Neuronal stem cell (in vitro differentiated cells): ENCODE measurements around the gene NHEJ1.

ENCODE experiments used
- DNase-seq: peaks from one replicate; pipeline ENCODE4 v3.0.0-alpha.2; 2013; ENCODE audit warnings: low spot score
- H2AFZ ChIP-seq: one replicate; pipeline ENCODE4 v1.6.1; 2013; ENCODE audit warnings: mild to moderate bottlenecking, low read length, inconsistent platforms
- H2AK5ac ChIP-seq: 2 replicates; pipeline ENCODE4 v1.6.1; 2013; ENCODE audit warnings: low read depth, mild to moderate bottlenecking, inconsistent platforms, low read length, moderate library complexity, mixed read lengths
- H2BK120ac ChIP-seq: 2 replicates; pipeline ENCODE4 v1.6.1; 2013; ENCODE audit warnings: low read depth, mild to moderate bottlenecking, inconsistent platforms, low read length, moderate library complexity, mixed read lengths
- H2BK12ac ChIP-seq: one replicate; pipeline ENCODE4 v1.6.1; 2013; ENCODE audit warnings: low read length, inconsistent platforms
- H2BK15ac ChIP-seq: 2 replicates; pipeline ENCODE4 v1.6.1; 2013; ENCODE audit warnings: mild to moderate bottlenecking, low read length, inconsistent platforms, mixed read lengths
- H2BK5ac ChIP-seq: one replicate; pipeline ENCODE4 v1.6.1; 2013; ENCODE audit warnings: inconsistent platforms, mild to moderate bottlenecking, low read length, moderate library complexity
- H3K14ac ChIP-seq: one replicate; pipeline ENCODE4 v1.6.1; 2013; ENCODE audit warnings: low read length, inconsistent platforms
- H3K18ac ChIP-seq: 2 replicates; pipeline ENCODE4 v1.6.1; 2013; ENCODE audit warnings: low read length, inconsistent platforms
- H3K23ac ChIP-seq: 2 replicates; pipeline ENCODE4 v1.6.1; 2013; ENCODE audit warnings: low read depth, mild to moderate bottlenecking, mixed read lengths, low read length, inconsistent platforms; ENCODE audit not compliant: poor library complexity
- H3K27ac ChIP-seq: replicated peaks from 3 replicates; pipeline ENCODE4 v1.5.1; 2013; ENCODE audit warnings: low read length, inconsistent platforms
- H3K27me3 ChIP-seq, 3 experiments: 2 replicates each; pipeline ENCODE4 v1.6.1; 2013; ENCODE audit warnings: low read length in 3 of 3, mild to moderate bottlenecking in 2 of 3, inconsistent platforms in 1 of 3, low read depth in 1 of 3, mixed read lengths in 1 of 3, moderate library complexity in 1 of 3; ENCODE audit not compliant: control insufficient read depth in 3 of 3, insufficient read depth in 3 of 3
- H3K36me3 ChIP-seq, 2 donors: replicated peaks in 1 of 2; 2 replicates each; pipeline ENCODE4 v1.6.1; 2013; ENCODE audit warnings: low read length in 2 of 2; ENCODE audit not compliant: control insufficient read depth in 2 of 2, insufficient read depth in 2 of 2
- H3K4ac ChIP-seq: 2 replicates; pipeline ENCODE4 v1.6.1; 2013; ENCODE audit warnings: inconsistent platforms, mild to moderate bottlenecking, low read length, moderate library complexity
- H3K4me1 ChIP-seq, 2 donors: 1 replicate in 1 of 2; 2 replicates in 1 of 2; pipeline ENCODE4 v1.6.1; 2013; ENCODE audit warnings: low read length in 2 of 2, low read depth in 1 of 2; ENCODE audit not compliant: control insufficient read depth in 2 of 2, insufficient read depth in 1 of 2
- H3K4me2 ChIP-seq: one replicate; pipeline ENCODE4 v1.6.1; 2013; ENCODE audit warnings: mild to moderate bottlenecking, low read length, inconsistent platforms; ENCODE audit not compliant: insufficient read depth, poor library complexity, severe bottlenecking
- H3K4me3 ChIP-seq, 2 donors: 2 replicates each; pipeline ENCODE4 v1.5.1; 2013; ENCODE audit warnings: low read length in 2 of 2, mild to moderate bottlenecking in 2 of 2, inconsistent platforms in 1 of 2, moderate library complexity in 1 of 2
- H3K79me1 ChIP-seq: one replicate; pipeline ENCODE4 v1.6.1; 2013; ENCODE audit warnings: low read depth, mild to moderate bottlenecking, inconsistent platforms, low read length, moderate library complexity
- H3K9ac ChIP-seq: one replicate; pipeline ENCODE4 v1.6.1; 2013; ENCODE audit warnings: mild to moderate bottlenecking, low read depth, low read length, inconsistent platforms; ENCODE audit not compliant: poor library complexity
- H3K9me3 ChIP-seq, 2 donors: replicated peaks in 1 of 2; 2 replicates each; pipeline versions ENCODE3 to v1.6.1; 2013; ENCODE audit warnings: low read length in 2 of 2, mild to moderate bottlenecking in 2 of 2, inconsistent platforms in 1 of 2, low read depth in 1 of 2, mixed read lengths in 1 of 2, moderate library complexity in 1 of 2; ENCODE audit not compliant: control insufficient read depth in 2 of 2, insufficient read depth in 1 of 2
- H4K8ac ChIP-seq: one replicate; pipeline ENCODE4 v1.6.1; 2013; ENCODE audit warnings: low read depth, mild to moderate bottlenecking, inconsistent platforms, low read length, moderate library complexity
- H4K91ac ChIP-seq: one replicate; pipeline ENCODE4 v1.6.1; 2013; ENCODE audit warnings: low read length, low read depth, mild to moderate bottlenecking, inconsistent platforms; ENCODE audit not compliant: poor library complexity
- WGBS, 2 donors: extraction: QIAGEN DNeasy Blood & Tissue Kit; methylation state at CpG; one replicate each; pipeline ENCODE4 v1.1.7; 2013; ENCODE audit warnings: missing lambda C conversion rate in 2 of 2, mixed read lengths in 1 of 2; ENCODE audit not compliant: insufficient read length in 2 of 2, insufficient replicate concordance in 1 of 2; ENCODE audit errors: extremely low coverage in 2 of 2; 5-methylcytosine and 5-hydroxymethylcytosine counted together

NHEJ1 gene

GRCh38 chr2:219122202-219122980 is 38.2 kb downstream of the NHEJ1 start:
- no peak overlapping the region for H4K8ac ChIP-seq
- H4K91ac ChIP-seq = no peak overlapping the region
- no peak overlapping the region for H2BK5ac ChIP-seq
- no peak overlapping the region for H2BK12ac ChIP-seq
- H3K4me1 ChIP-seq = peaks cover 5 to 14% of the 10 kb centered on the region in 2 donors
- H3K9me3 ChIP-seq = peaks cover 0 to 2% of the 10 kb centered on the region in 2 donors
- H3K14ac ChIP-seq = no peak overlapping the region
- no peak overlapping the region for H3K4me2 ChIP-seq
- no peaks in the 10 kb centered on the region for H3K36me3 ChIP-seq
- no peak overlapping the region for H3K9ac ChIP-seq
- H2BK120ac ChIP-seq = no peak overlapping the region
- H2AFZ ChIP-seq = peak overlapping the region; percentile 50
- no peak overlapping the region for H3K4ac ChIP-seq
- H3K4me3 ChIP-seq = no peak overlapping the region
- H3K18ac ChIP-seq = no peak overlapping the region
- no peak overlapping the region for H2BK15ac ChIP-seq
- no peak overlapping the region for H3K27ac ChIP-seq
- no CpG with 5 or more reads among the region's 5 CpGs for WGBS, 2 donors
- H2AK5ac ChIP-seq = no peak overlapping the region
- H3K27me3 ChIP-seq = no peaks in the 10 kb centered on the region
- no peak overlapping the region for H3K23ac ChIP-seq
- no peak for DNase-seq
- no peaks in the 10 kb centered on the region for H3K79me1 ChIP-seq

DNA sequence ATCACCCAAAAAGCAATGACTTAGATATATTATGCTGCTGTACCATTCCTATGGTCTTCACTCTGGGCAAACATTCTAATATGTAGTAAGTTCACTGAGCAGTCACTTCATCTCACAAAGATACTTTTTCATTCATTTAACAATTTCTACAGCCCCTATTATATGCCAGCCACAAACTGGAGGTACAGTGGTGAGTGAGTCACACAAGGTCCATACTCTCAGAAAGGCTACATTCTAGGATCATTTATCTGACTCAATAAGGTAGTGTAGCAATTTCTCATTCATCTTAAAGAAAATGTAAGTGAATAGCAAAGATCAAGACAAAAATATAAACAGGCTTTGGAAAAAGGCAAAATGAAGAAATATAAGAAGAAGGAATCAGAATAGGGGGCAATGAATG is 40.5 kb downstream of the NHEJ1 start:
- Histone ChIP-seq H3K4me3 (no peak overlapping the region), H2BK12ac (no peak overlapping the region), H3K9me3 (peaks cover 0 to 2% of the 10 kb centered on the region in 2 donors), H3K36me3 (no peaks in the 10 kb centered on the region), H3K4me1 (peaks cover 5 to 16% of the 10 kb centered on the region in 2 donors), H3K4me2 (no peak overlapping the region), H4K8ac (no peak overlapping the region), H3K23ac (no peak overlapping the region), H3K14ac (no peak overlapping the region), H3K9ac (no peak overlapping the region), H3K27ac (no peak overlapping the region), H2BK15ac (no peak overlapping the region), H3K79me1 (no peaks in the 10 kb centered on the region), H2AFZ (no peak overlapping the region), H3K18ac (no peak overlapping the region), H4K91ac (no peak overlapping the region), H2BK120ac (no peak overlapping the region), H3K27me3 (no peaks in the 10 kb centered on the region), H2BK5ac (no peak overlapping the region), H2AK5ac (no peak overlapping the region), H3K4ac (no peak overlapping the region)
- DNase-seq = no peak

DNA sequence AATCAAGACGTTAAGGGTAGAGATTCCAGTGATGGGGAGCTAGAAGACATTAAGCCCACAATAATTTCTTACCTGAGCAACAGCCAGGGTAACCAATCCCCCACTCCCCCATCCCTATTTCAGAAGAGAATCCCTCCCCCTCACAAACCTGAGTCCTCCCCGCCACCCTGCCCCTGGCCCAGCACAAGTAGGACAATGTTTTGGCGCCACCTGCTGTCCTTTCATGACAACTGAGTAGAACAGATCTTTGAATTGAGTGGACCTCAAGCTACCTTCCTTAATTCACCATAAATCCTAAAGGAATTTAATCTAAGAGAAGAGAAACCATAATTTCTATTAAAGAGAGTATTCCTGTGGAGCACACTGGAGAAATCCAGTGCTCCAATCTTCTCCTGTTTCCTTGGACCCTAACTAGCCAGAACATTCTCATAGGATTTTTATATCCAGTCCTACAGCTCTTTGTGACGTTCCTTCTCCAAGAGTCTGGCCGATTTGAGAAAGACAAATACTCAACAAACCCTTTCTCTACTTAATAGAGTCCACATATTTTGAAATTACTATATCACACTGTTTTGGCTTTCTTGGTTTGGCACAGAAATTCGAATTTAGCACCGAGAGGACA is 41.1 kb downstream of the NHEJ1 start:
- Histone ChIP-seq H3K4me3 (no peak overlapping the region), H2BK120ac (no peak overlapping the region), H2BK12ac (no peak overlapping the region), H3K9me3 (peaks cover 0 to 2% of the 10 kb centered on the region in 2 donors), H2BK15ac (no peak overlapping the region), H4K91ac (no peak overlapping the region), H3K4me1 (peaks cover 5 to 16% of the 10 kb centered on the region in 2 donors), H2BK5ac (no peak overlapping the region), H3K27me3 (no peaks in the 10 kb centered on the region), H3K14ac (no peak overlapping the region), H3K4me2 (no peak overlapping the region), H3K4ac (no peak overlapping the region), H2AFZ (no peak overlapping the region), H3K79me1 (no peaks in the 10 kb centered on the region), H3K18ac (no peak overlapping the region), H3K9ac (no peak overlapping the region), H4K8ac (no peak overlapping the region), H3K36me3 (no peaks in the 10 kb centered on the region), H3K27ac (no peak overlapping the region), H2AK5ac (no peak overlapping the region), H3K23ac (no peak overlapping the region)
- DNase-seq = peak; percentile 59
- WGBS, 2 donors = no CpG with 5 or more reads among the region's 7 CpGs

- H3K4ac ChIP-seq = no peak overlapping the region
- H3K27me3 ChIP-seq = no peaks in the 10 kb centered on the region
- no peaks in the 10 kb centered on the region for H3K36me3 ChIP-seq
- H2AK5ac ChIP-seq = no peak overlapping the region
- no peak overlapping the region for H3K9ac ChIP-seq
- WGBS, 2 donors = no CpG with 5 or more reads among the region's 12 CpGs
- no peak overlapping the region for H3K23ac ChIP-seq
- H3K27ac ChIP-seq = no peak overlapping the region
- H3K14ac ChIP-seq = no peak overlapping the region
- no peaks in the 10 kb centered on the region for H3K79me1 ChIP-seq
- no peak overlapping the region for H2BK5ac ChIP-seq
- no peak overlapping the region for H2AFZ ChIP-seq
- H3K18ac ChIP-seq = no peak overlapping the region
- H3K4me2 ChIP-seq = no peak overlapping the region
- no peak overlapping the region for H4K91ac ChIP-seq
- H3K4me3 ChIP-seq = no peak overlapping the region
- H2BK120ac ChIP-seq = no peak overlapping the region
- no peak overlapping the region for H2BK12ac ChIP-seq
- H4K8ac ChIP-seq = no peak overlapping the region
- no peak overlapping the region for H2BK15ac ChIP-seq
- H3K9me3 ChIP-seq = no peaks in the 10 kb centered on the region
- H3K4me1 ChIP-seq = peaks cover 0 to 14% of the 10 kb centered on the region in 2 donors
- no peak for DNase-seq
Measured at GRCh38 chr2:219118504-219118903, 42.1 kb downstream of the NHEJ1 start.
